Thoracic aorta (tissue), 2 donors: Measurements from ENCODE around the gene PCBD2. TPM values are rescaled to one million over a fixed set of nuclear protein-coding genes. Genes with fewer than 3 reads are reported as not detected.
"Not testable (repeated sequence)": the region's sequence is repeated elsewhere in the genome, so short reads cannot be mapped to it uniquely, and the experiment has no call there.

Experiments
- ATAC-seq: fragments of 150-250 bp; one replicate; pipeline ENCODE4 v1.8.0; 2017; ENCODE audit warnings: low read depth; ENCODE audit not compliant: insufficient number of reproducible peaks, low FRiP score
- DNase-seq: peaks from one replicate; pipeline ENCODE4 v3.0.0-alpha.2; 2020; ENCODE audit warnings: low spot score
- H3K27ac ChIP-seq, 2 donors: fragments of 200-600 bp; sonication (generic); 1 replicate in 1 of 2; 2 replicates in 1 of 2; pipeline ENCODE4 v1.5.1; 2016; ENCODE audit warnings: mild to moderate bottlenecking in 2 of 2, moderate library complexity in 2 of 2
- H3K27me3 ChIP-seq: fragments of 200-600 bp; sonication (generic); replicated peaks from 2 replicates; pipeline ENCODE4 v1.6.0; 2016; ENCODE audit warnings: mild to moderate bottlenecking; ENCODE audit not compliant: insufficient read depth
- H3K36me3 ChIP-seq: fragments of 200-600 bp; sonication (generic); one replicate; pipeline ENCODE4 v1.5.1; 2016
- H3K4me1 ChIP-seq, 2 donors: fragments of 200-600 bp; sonication (generic); 1 replicate in 1 of 2; 2 replicates in 1 of 2; pipeline versions ENCODE4 v1.5.1 to v1.6.0; 2016; ENCODE audit warnings: low read depth in 2 of 2, mild to moderate bottlenecking in 1 of 2; ENCODE audit not compliant: control insufficient read depth in 1 of 2
- H3K4me3 ChIP-seq: fragments of 200-600 bp; sonication (generic); 2 replicates; pipeline ENCODE4 v1.5.1; 2016; ENCODE audit warnings: mild to moderate bottlenecking
- H3K9me3 ChIP-seq: fragments of 200-600 bp; sonication (generic); 2 replicates; pipeline ENCODE4 v1.5.1; 2016
- total RNA-seq, 2 donors: library from RNA; depleted of rRNA; stranded (reverse); fragments of >200 nt; gene quantifications; one replicate each; pipeline versions ENCODE4 v1.1.0 to v1.2.3, GENCODE V29; 2016
- TF ChIP-seq, protein P1 (sequence below): fragments of 200-600 bp; sonication (generic); IDR thresholded peaks from one replicate; pipeline ENCODE4 v1.5.1; 2019; ENCODE audit warnings: antibody characterized with exemption

The PCBD2 gene
- total RNA-seq, 2 donors from 2014 or later: 6.9 to 10.4 TPM

DNA sequence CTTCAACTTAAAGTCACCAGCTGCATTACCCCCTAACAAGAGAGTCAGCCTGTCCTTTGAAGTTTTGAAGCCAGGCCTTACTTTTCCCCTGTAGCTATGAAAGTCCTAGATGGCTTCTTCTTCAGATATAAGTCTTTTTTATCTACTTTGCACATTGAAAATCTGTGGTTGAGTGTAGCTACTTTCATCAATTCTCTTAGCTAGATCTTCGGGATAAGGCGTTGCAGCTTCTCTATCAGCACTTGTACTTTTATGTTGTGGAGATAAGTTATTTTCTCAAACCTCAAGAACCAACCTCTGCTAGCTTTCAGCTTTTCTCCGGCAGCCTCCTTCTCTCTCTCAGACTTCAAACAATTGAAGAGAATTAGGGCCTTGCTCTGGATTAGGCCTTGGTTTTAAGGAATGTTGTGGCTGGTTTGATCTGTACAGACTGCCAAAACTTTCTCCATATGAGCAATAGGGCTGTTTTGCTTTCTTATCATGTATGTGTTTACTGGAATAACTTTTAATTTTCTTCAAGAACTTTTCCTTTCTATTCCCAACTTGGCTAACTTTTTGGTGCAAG lies 84.4 kb downstream of the PCBD2 start:
- no peaks in the 10 kb centered on the region for H3K27me3 ChIP-seq
- TF ChIP-seq, protein P1, sequence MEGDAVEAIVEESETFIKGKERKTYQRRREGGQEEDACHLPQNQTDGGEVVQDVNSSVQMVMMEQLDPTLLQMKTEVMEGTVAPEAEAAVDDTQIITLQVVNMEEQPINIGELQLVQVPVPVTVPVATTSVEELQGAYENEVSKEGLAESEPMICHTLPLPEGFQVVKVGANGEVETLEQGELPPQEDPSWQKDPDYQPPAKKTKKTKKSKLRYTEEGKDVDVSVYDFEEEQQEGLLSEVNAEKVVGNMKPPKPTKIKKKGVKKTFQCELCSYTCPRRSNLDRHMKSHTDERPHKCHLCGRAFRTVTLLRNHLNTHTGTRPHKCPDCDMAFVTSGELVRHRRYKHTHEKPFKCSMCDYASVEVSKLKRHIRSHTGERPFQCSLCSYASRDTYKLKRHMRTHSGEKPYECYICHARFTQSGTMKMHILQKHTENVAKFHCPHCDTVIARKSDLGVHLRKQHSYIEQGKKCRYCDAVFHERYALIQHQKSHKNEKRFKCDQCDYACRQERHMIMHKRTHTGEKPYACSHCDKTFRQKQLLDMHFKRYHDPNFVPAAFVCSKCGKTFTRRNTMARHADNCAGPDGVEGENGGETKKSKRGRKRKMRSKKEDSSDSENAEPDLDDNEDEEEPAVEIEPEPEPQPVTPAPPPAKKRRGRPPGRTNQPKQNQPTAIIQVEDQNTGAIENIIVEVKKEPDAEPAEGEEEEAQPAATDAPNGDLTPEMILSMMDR: no peak
- H3K4me3 ChIP-seq: no peak overlapping the region
- no peaks in the 10 kb centered on the region for H3K9me3 ChIP-seq
- no peak overlapping the region for H3K27ac ChIP-seq
- ATAC-seq: no peak
- peaks cover 4 to 11% of the 10 kb centered on the region in 2 donors for H3K4me1 ChIP-seq
- H3K36me3 ChIP-seq: no peaks in the 10 kb centered on the region
- DNase-seq: no peak

DNA sequence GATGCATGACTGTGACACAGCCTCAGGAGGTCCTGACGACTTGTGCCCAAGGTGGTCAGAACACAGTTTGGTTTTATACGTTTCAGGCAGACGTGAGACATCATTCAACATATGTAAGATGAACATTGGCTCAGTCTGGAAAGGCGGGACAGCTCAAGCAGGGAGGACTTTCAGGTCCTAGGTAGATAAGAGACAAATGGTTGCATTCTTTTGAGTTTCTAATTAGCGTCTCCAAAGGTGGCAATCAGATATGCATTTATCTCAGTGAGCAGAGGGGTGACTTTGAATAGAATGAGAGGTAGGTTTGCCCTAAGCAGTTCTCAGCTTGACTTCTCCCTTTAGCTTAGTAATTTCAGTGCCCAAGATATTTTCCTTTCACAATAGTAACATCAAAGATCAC lies 85.3 kb downstream of the PCBD2 start:
- H3K27ac ChIP-seq, H3K9me3 ChIP-seq, H3K36me3 ChIP-seq, ATAC-seq, H3K4me3 ChIP-seq, H3K27me3 ChIP-seq, DNase-seq: not testable (repeated sequence)
- peaks cover 4 to 11% of the 10 kb centered on the region in 2 donors for H3K4me1 ChIP-seq

DNA sequence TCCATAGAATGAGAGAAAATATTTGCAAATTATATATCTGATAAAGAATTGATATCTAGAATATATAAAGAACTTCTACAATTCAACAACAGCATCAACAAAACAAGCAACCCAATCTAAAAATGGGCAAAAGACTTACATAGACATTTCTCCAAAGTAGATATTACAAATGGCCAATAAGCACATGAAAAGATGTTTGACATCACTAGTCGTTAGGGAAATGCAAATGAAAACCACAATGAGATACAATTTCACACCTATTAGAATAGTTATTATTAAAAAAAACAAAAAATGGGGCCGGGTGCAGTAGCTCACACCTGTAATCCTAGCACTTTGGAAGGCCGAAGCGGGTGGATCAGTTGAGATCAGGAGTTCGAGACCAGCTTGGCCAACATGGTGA lies 87.2 kb downstream of the PCBD2 start:
- H3K27me3 ChIP-seq: no peaks in the 10 kb centered on the region
- H3K4me1 ChIP-seq: peaks cover 4 to 11% of the 10 kb centered on the region in 2 donors
- no peak for ATAC-seq
- H3K27ac ChIP-seq: no peak overlapping the region
- H3K36me3 ChIP-seq: no peaks in the 10 kb centered on the region
- TF ChIP-seq, protein P1: no peak
- no peak overlapping the region for H3K4me3 ChIP-seq
- H3K9me3 ChIP-seq: no peaks in the 10 kb centered on the region
- no peak for DNase-seq

DNA sequence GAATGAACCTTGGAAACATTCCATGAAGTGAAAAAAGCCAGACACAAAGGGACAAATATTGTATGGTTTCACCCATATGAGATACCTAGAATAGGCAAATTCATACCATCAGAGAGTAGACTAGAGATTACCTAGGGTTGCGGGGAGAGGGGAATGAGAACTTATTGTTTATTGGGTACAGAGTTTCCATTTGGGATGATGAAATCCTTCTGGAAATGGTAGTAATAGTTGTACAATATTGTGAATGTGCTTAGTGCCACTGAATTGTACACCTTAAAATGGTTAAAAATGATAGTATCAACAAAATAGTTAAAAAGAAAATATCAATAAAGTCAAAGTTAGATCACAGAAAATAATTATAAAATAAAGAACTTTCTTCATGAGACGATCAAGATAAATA lies 88.2 kb downstream of the PCBD2 start:
- H3K9me3 ChIP-seq: no peaks in the 10 kb centered on the region
- DNase-seq (no peak), ATAC-seq (no peak)
- no peak overlapping the region for H3K4me3 ChIP-seq
- no peaks in the 10 kb centered on the region for H3K36me3 ChIP-seq
- H3K27ac ChIP-seq: no peak overlapping the region
- H3K27me3 ChIP-seq: no peaks in the 10 kb centered on the region
- TF ChIP-seq, protein P1: no peak
- peaks cover 4 to 11% of the 10 kb centered on the region in 2 donors for H3K4me1 ChIP-seq

DNA sequence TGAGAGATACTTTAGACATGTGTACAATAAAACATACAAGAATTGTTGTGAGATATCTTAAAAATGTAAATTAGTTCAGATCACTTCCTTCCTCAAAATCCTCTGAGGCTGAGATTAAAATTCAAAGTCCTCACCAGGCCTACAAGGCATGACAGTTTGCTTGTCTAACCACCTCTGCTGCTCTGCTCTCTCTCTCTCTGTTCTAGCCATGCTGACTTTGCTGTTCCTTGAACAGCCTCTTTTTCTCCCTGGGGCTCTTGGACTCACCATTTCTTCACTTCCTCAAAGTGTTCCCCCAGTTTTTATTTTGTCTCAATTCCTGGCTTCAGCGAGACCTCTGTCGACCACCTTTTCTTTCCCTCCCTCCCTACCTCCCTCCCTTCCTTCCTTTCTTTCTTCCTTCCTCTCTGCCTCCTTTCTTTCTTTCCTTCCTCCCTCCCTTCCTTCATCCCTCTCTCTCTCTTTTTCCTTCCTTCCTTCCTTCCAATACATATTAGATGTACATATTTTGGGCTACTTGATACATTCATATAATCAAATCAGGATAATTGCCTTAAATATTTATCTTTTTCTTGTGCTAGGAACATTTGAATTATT lies 89.7 kb downstream of the PCBD2 start:
- Histone ChIP-seq H3K27me3 (no peaks in the 10 kb centered on the region), H3K4me3 (no peak overlapping the region), H3K4me1 (peaks cover 4 to 11% of the 10 kb centered on the region in 2 donors), H3K36me3 (no peaks in the 10 kb centered on the region), H3K9me3 (no peaks in the 10 kb centered on the region), H3K27ac (no peak overlapping the region)
- DNase-seq (no peak), ATAC-seq (no peak)
- TF ChIP-seq, protein P1: no peak
